NCI-H128 (cell line): ENCODE measurements around the gene POR.
"Not testable (repeated sequence)": the region's sequence is repeated elsewhere in the genome, so short reads cannot be mapped to it uniquely, and the experiment has no call there.

Experiments used
- DNase-seq: peaks from one replicate; lab custom pipeline; 2025; ENCODE audit not compliant: unreplicated experiment; lab: John Stamatoyannopoulos, UW

Gene POR

GRCh38 chr7:75914655-75915415 is at the start of gene POR:
POR (plus strand) TSS chr7:75915155; CDS start chr7:75954002, 38,847 bp downstream.
- DNase-seq: peak; percentile 86

- DNase-seq: no peak
These were observed 48.9 kb upstream of the POR start for GRCh38 chr7:75866114-75866488.

- DNase-seq: peak; percentile 25
These were observed 48.2 kb upstream of the POR start for GRCh38 chr7:75866489-75867389.

GRCh38 chr7:75867390-75867717 is 47.6 kb upstream of the POR start:
- no peak for DNase-seq

GRCh38 chr7:75868153-75868552 is 46.8 kb upstream of the POR start:
- no peak for DNase-seq

GRCh38 chr7:75869776-75870379 is 45.1 kb upstream of the POR start:
- DNase-seq: no peak

GRCh38 chr7:75870557-75871161 is 44.3 kb upstream of the POR start:
- DNase-seq: no peak

- DNase-seq: no peak
These were observed 42.7 kb upstream of the POR start for GRCh38 chr7:75872073-75872782.

- DNase-seq: not testable (repeated sequence)
These were observed 40.8 kb upstream of the POR start for GRCh38 chr7:75874180-75874579.

GRCh38 chr7:75875113-75876080 is 39.6 kb upstream of the POR start:
- no peak for DNase-seq

- no peak for DNase-seq
These were observed 38.7 kb upstream of the POR start for GRCh38 chr7:75876126-75876881.

- DNase-seq: no peak
These were observed 36.6 kb upstream of the POR start for GRCh38 chr7:75878312-75878768.

- peak; percentile 92 for DNase-seq
These were observed 36.0 kb upstream of the POR start, which contains the start of gene RHBDD2 for GRCh38 chr7:75878769-75879611. RHBDD2 (plus strand) TSS chr7:75879034; CDS start chr7:75879083, 49 bp downstream.

- no peak for DNase-seq
These were observed 35.2 kb upstream of the POR start for GRCh38 chr7:75879771-75880184.

- no peak for DNase-seq
These were observed 34.7 kb upstream of the POR start for GRCh38 chr7:75880242-75880641.

- DNase-seq: no peak
These were observed 33.4 kb upstream of the POR start for GRCh38 chr7:75881436-75882095.

- not testable (repeated sequence) for DNase-seq
These were observed 31.6 kb upstream of the POR start for GRCh38 chr7:75883265-75883824.
